Naive thymus-derived CD4-positive, alpha-beta T cell (primary cell): ENCODE results near the gene LRRC58. TPM values are rescaled to one million over a fixed set of nuclear protein-coding genes. Genes with fewer than 3 reads are reported as not detected.

Experiments
- ATAC-seq: fragments of 150-1000 bp; cut with Tn5 transposase; 2 replicates; pipeline ENCODE4 v1.10.0; 2021; ENCODE audit warnings: mild to moderate bottlenecking, moderate library complexity
- CTCF ChIA-PET: fragments of 350-600 bp; sonication (Branson Sonifier 250); formaldehyde crosslinking; loops from one replicate; lab custom pipeline; 2021; ENCODE audit warnings: antibody characterized with exemption; lab: Charles Lee
- POLR2A ChIA-PET: fragments of 350-600 bp; sonication (Branson Sonifier 250); formaldehyde crosslinking; loops from one replicate; lab custom pipeline; 2021; ENCODE audit warnings: antibody characterized with exemption, inconsistent platforms; lab: Charles Lee
- DNase-seq, 9 donors: peaks; one replicate each; pipeline versions ENCODE4 v3.0.0 to v3.0.0-alpha.2; 2020 to 2022; ENCODE audit warnings: mixed read lengths in 1 of 9
- H3K27ac ChIP-seq: one replicate; pipeline ENCODE4 v1.7.0; 2013; ENCODE audit warnings: mild to moderate bottlenecking, low read depth, low read length, moderate library complexity
- H3K27me3 ChIP-seq, 2 donors: one replicate each; pipeline ENCODE4 v1.7.0; 2013; ENCODE audit warnings: low read length in 2 of 2, mild to moderate bottlenecking in 2 of 2, moderate library complexity in 2 of 2; ENCODE audit not compliant: control insufficient read depth in 2 of 2, insufficient read depth in 2 of 2
- H3K36me3 ChIP-seq, 3 experiments: 1 replicate in 2 of 3; 2 replicates in 1 of 3; pipeline ENCODE4 v1.7.0; 2013; ENCODE audit warnings: low read length in 3 of 3, mild to moderate bottlenecking in 3 of 3, moderate library complexity in 1 of 3; ENCODE audit not compliant: insufficient read depth in 3 of 3, control insufficient read depth in 2 of 3
- H3K4me1 ChIP-seq, 2 donors: one replicate each; pipeline ENCODE4 v1.7.0; 2013; ENCODE audit warnings: low read length in 2 of 2, mild to moderate bottlenecking in 2 of 2, moderate library complexity in 1 of 2; ENCODE audit not compliant: control insufficient read depth in 2 of 2, insufficient read depth in 2 of 2
- H3K4me3 ChIP-seq: 2 replicates; pipeline ENCODE4 v1.7.0; 2013; ENCODE audit warnings: mild to moderate bottlenecking, low read length
- H3K9me3 ChIP-seq, 3 experiments: 1 replicate in 2 of 3; 2 replicates in 1 of 3; pipeline ENCODE4 v1.7.0; 2013; ENCODE audit warnings: low read length in 3 of 3; ENCODE audit not compliant: control insufficient read depth in 2 of 3
- H3K27ac Mint-ChIP-seq, 9 donors: one replicate each; pipeline ENCODE4 v1.8.0; 2020 to 2022; ENCODE audit warnings: mixed read lengths in 9 of 9, mild to moderate bottlenecking in 8 of 9, moderate library complexity in 5 of 9, inconsistent platforms in 2 of 9
- H3K27me3 Mint-ChIP-seq, 5 donors: one replicate each; pipeline ENCODE4 v1.8.0; 2021 to 2022; ENCODE audit warnings: mixed read lengths in 5 of 5, mild to moderate bottlenecking in 1 of 5
- H3K36me3 Mint-ChIP-seq, 5 donors: one replicate each; pipeline ENCODE4 v1.8.0; 2020 to 2022; ENCODE audit warnings: mixed read lengths in 5 of 5, mild to moderate bottlenecking in 3 of 5, inconsistent platforms in 1 of 5
- H3K4me1 Mint-ChIP-seq, 7 donors: one replicate each; pipeline ENCODE4 v1.8.0; 2020 to 2022; ENCODE audit warnings: mixed read lengths in 7 of 7, mild to moderate bottlenecking in 3 of 7, inconsistent platforms in 1 of 7
- H3K4me3 Mint-ChIP-seq, 10 donors: one replicate each; pipeline ENCODE4 v1.8.0; 2020 to 2022; ENCODE audit warnings: mild to moderate bottlenecking in 10 of 10, mixed read lengths in 10 of 10, moderate library complexity in 6 of 10, inconsistent platforms in 2 of 10
- H3K9me3 Mint-ChIP-seq, 11 donors: one replicate each; pipeline ENCODE4 v1.8.0; 2020 to 2022; ENCODE audit warnings: mixed read lengths in 11 of 11, mild to moderate bottlenecking in 4 of 11, inconsistent platforms in 1 of 11, moderate library complexity in 1 of 11
- intact Hi-C, 2 donors: fragments of 100-400 bp; cut with micrococcal nuclease; formaldehyde crosslinking; loops; one replicate each; pipeline ENCODE4 v1.15.1; 2023
- polyA plus RNA-seq, 2 donors: library from polyadenylated mRNA; unstranded; fragments of 300-500 nt; fragmentation: Illumina TruSeq; gene quantifications; one replicate each; pipeline ENCODE4 v1.2.3, GENCODE V29; 2021
- total RNA-seq, 6 experiments: library from RNA in 5 of 6; stranded (reverse) in 5 of 6; gene quantifications; 1 replicate in 5 of 6; 2 replicates in 1 of 6; pipeline ENCODE4 v1.2.3 and lab custom pipeline; 2021 to 2026

The LRRC58 gene
- total and polyA plus RNA-seq, 7 experiments from 2014 or later, result 8.1 to 24.1 (median 16.6) TPM

GRCh38 chr3:120280566-120280965, 68.6 kb downstream of the LRRC58 start:
- no peaks in the 10 kb centered on the region for H3K4me1 ChIP-seq
- POLR2A ChIA-PET, result no interaction called here
- peaks cover 0 to 6% (median 0%) of the 10 kb centered on the region in 7 donors for H3K4me1 Mint-ChIP-seq
- H3K36me3 Mint-ChIP-seq, result no peaks in the 10 kb centered on the region
- no peak overlapping the region for H3K4me3 ChIP-seq
- H3K4me3 Mint-ChIP-seq, result no peak overlapping the region
- intact Hi-C loops, result no loop called here
- peaks cover 0 to 1% (median 0%) of the 10 kb centered on the region in 11 donors for H3K9me3 Mint-ChIP-seq
- no peaks in the 10 kb centered on the region for H3K27me3 ChIP-seq
- CTCF ChIA-PET, result no interaction called here
- DNase-seq (no peak), ATAC-seq (no peak)
- H3K9me3 ChIP-seq, result no peaks in the 10 kb centered on the region
- H3K27ac ChIP-seq, result no peak overlapping the region
- no peak overlapping the region for H3K27ac Mint-ChIP-seq
- peaks cover 61 to 74% (median 64%) of the 10 kb centered on the region in 5 donors for H3K27me3 Mint-ChIP-seq
- no peaks in the 10 kb centered on the region for H3K36me3 ChIP-seq

GRCh38 chr3:120280026-120280425, 69.1 kb downstream of the LRRC58 start:
- H3K4me1 ChIP-seq, result no peaks in the 10 kb centered on the region
- H3K36me3 Mint-ChIP-seq, result no peaks in the 10 kb centered on the region
- peaks cover 0 to 4% (median 0%) of the 10 kb centered on the region in 7 donors for H3K4me1 Mint-ChIP-seq
- ChIA-PET CTCF (interaction anchor here (0.6 kb wide), 1 partner anchor 136 kb away, joined by 3 read pairs; no protein-coding TSS in a partner anchor), POLR2A (no interaction called here)
- DNase-seq (no peak), ATAC-seq (no peak)
- no peaks in the 10 kb centered on the region for H3K36me3 ChIP-seq
- H3K27me3 Mint-ChIP-seq, result peaks cover 62 to 74% (median 66%) of the 10 kb centered on the region in 5 donors
- intact Hi-C loops, result no loop called here
- H3K27ac ChIP-seq, result no peak overlapping the region
- H3K27me3 ChIP-seq, result no peaks in the 10 kb centered on the region
- no peaks in the 10 kb centered on the region for H3K9me3 ChIP-seq
- H3K4me3 Mint-ChIP-seq, result no peak overlapping the region
- H3K9me3 Mint-ChIP-seq, result peaks cover 0 to 1% (median 0%) of the 10 kb centered on the region in 11 donors
- H3K27ac Mint-ChIP-seq, result no peak overlapping the region
- no peak overlapping the region for H3K4me3 ChIP-seq

- H3K27me3 Mint-ChIP-seq, result peaks cover 40 to 61% (median 61%) of the 10 kb centered on the region in 5 donors
- intact Hi-C loops, result no loop called here
These were observed 72.4 kb downstream of the LRRC58 start for GRCh38 chr3:120276767-120277166.

GRCh38 chr3:120275618-120276017, 73.5 kb downstream of the LRRC58 start:
- no peak overlapping the region for H3K4me3 Mint-ChIP-seq
- peaks cover 32 to 54% (median 51%) of the 10 kb centered on the region in 5 donors for H3K27me3 Mint-ChIP-seq
- H3K36me3 Mint-ChIP-seq, result no peaks in the 10 kb centered on the region
- no peaks in the 10 kb centered on the region for H3K27me3 ChIP-seq
- H3K9me3 Mint-ChIP-seq, result peaks cover 0 to 1% (median 0%) of the 10 kb centered on the region in 11 donors
- H3K27ac ChIP-seq, result no peak overlapping the region
- no peaks in the 10 kb centered on the region for H3K4me1 Mint-ChIP-seq
- DNase-seq (no peak), ATAC-seq (no peak)
- ChIA-PET CTCF (no interaction called here), POLR2A (no interaction called here)
- H3K4me1 ChIP-seq, result no peaks in the 10 kb centered on the region
- no peak overlapping the region for H3K27ac Mint-ChIP-seq
- H3K4me3 ChIP-seq, result no peak overlapping the region
- intact Hi-C loops, result no loop called here
- no peaks in the 10 kb centered on the region for H3K9me3 ChIP-seq
- no peaks in the 10 kb centered on the region for H3K36me3 ChIP-seq

More at GRCh38 chr3:120276767-120277166, 72.4 kb downstream of the LRRC58 start:
- Mint-ChIP-seq H3K9me3 (peaks cover 0 to 1% (median 0%) of the 10 kb centered on the region in 11 donors), H3K27ac (no peak overlapping the region), H3K4me1 (no peaks in the 10 kb centered on the region), H3K4me3 (no peak overlapping the region), H3K36me3 (no peaks in the 10 kb centered on the region)
- CTCF ChIA-PET, result no interaction called here
- no peaks in the 10 kb centered on the region for H3K36me3 ChIP-seq
- H3K27me3 ChIP-seq, result no peaks in the 10 kb centered on the region
- H3K4me1 ChIP-seq, result no peaks in the 10 kb centered on the region
- POLR2A ChIA-PET, result no interaction called here
- H3K27ac ChIP-seq, result no peak overlapping the region
- DNase-seq (no peak), ATAC-seq (no peak)
- H3K4me3 ChIP-seq, result no peak overlapping the region
- no peaks in the 10 kb centered on the region for H3K9me3 ChIP-seq

GRCh38 chr3:120274739-120275167, 74.4 kb downstream of the LRRC58 start:
- no peak overlapping the region for H3K4me3 Mint-ChIP-seq
- no peaks in the 10 kb centered on the region for H3K27me3 ChIP-seq
- ATAC-seq (no peak), DNase-seq (no peak)
- intact Hi-C loops, result no loop called here
- no peaks in the 10 kb centered on the region for H3K36me3 Mint-ChIP-seq
- POLR2A ChIA-PET, result no interaction called here
- H3K27ac Mint-ChIP-seq, result no peak overlapping the region
- H3K4me1 Mint-ChIP-seq, result no peaks in the 10 kb centered on the region
- H3K27me3 Mint-ChIP-seq, result peaks cover 29 to 53% (median 49%) of the 10 kb centered on the region in 5 donors
- no peaks in the 10 kb centered on the region for H3K36me3 ChIP-seq
- no peaks in the 10 kb centered on the region for H3K9me3 ChIP-seq
- no peak overlapping the region for H3K4me3 ChIP-seq
- CTCF ChIA-PET, result no interaction called here
- H3K27ac ChIP-seq, result no peak overlapping the region
- H3K9me3 Mint-ChIP-seq, result peaks cover 0 to 1% (median 0%) of the 10 kb centered on the region in 11 donors
- no peaks in the 10 kb centered on the region for H3K4me1 ChIP-seq

Other genes starting within 250 kb of the LRRC58 start
- gene GPR156, start 64.1 kb downstream of the LRRC58 start, total RNA-seq, result under 1 TPM in 1 of 5 experiments, not detected in 4; 0.27 TPM
- gene GPR156, start 64.1 kb downstream of the LRRC58 start, polyA plus RNA-seq, result not detected
- under 1 TPM in 4 of 5 experiments, not detected in 1; 0.05 to 0.58 (median 0.29) TPM for gene FSTL1, start 101.6 kb upstream of the LRRC58 start, total RNA-seq
- gene FSTL1, start 101.6 kb upstream of the LRRC58 start, polyA plus RNA-seq, result not detected
- gene NDUFB4, start 247.0 kb upstream of the LRRC58 start, total RNA-seq, result 100 to 1,000 TPM in 1 of 5 experiments, 10 to 100 TPM in 4; 63.4 to 126 (median 76.2) TPM
- 100 to 1,000 TPM; 155 to 277 TPM for gene NDUFB4, start 247.0 kb upstream of the LRRC58 start, polyA plus RNA-seq